IMR-90 (cell line): ENCODE measurements around the gene ANO2. TPM values are rescaled to one million over a fixed set of nuclear protein-coding genes. Genes with fewer than 3 reads are reported as not detected.

ENCODE experiments used
- ATAC-seq: fragments of 200-7000 bp; cut with Tn5 transposase; 2 replicates; pipeline ENCODE4 v1.9.1; 2020; ENCODE audit warnings: low read depth, mild to moderate bottlenecking, moderate library complexity
- BruUV-seq: library from RNA; stranded (reverse); fragments of 400-500 nt; replicated peaks from 2 replicates; lab custom pipeline; 2021; lab: Mats Ljungman, UMichigan
- CTCF ChIA-PET: fragments of 300-600 bp; formaldehyde crosslinking; extraction: SDS; loops from one replicate; lab custom pipeline; 2021; ENCODE audit warnings: antibody characterized with exemption; lab: Yijun Ruan, JAX
- POLR2A ChIA-PET: fragments of 300-600 bp; sonication (Branson Sonifier 250); formaldehyde crosslinking; loops from one replicate; lab custom pipeline; 2022; ENCODE audit warnings: antibody characterized with exemption; ENCODE audit not compliant: unreplicated experiment; lab: Charles Lee
- DNase-seq: peaks from one replicate; pipeline ENCODE4 v3.0.0; 2013
- H2AFZ ChIP-seq: replicated peaks from 2 replicates; pipeline ENCODE3; 2013; ENCODE audit warnings: low read length, mild to moderate bottlenecking; ENCODE audit not compliant: poor library complexity
- H2AK5ac ChIP-seq: 2 replicates; pipeline ENCODE4 v1.6.1; 2013; ENCODE audit warnings: low read depth, low read length, inconsistent platforms
- H2AK9ac ChIP-seq: replicated peaks from 2 replicates; pipeline ENCODE3; 2013; ENCODE audit warnings: mild to moderate bottlenecking, low read depth, low read length, moderate library complexity; ENCODE audit not compliant: poor library complexity
- H2BK120ac ChIP-seq: 2 replicates; pipeline ENCODE4 v1.6.1; 2013; ENCODE audit warnings: low read depth, low read length, inconsistent platforms
- H2BK15ac ChIP-seq: 3 replicates; pipeline ENCODE4 v1.6.1; 2013; ENCODE audit warnings: low read depth, low read length, inconsistent platforms
- H2BK20ac ChIP-seq: 2 replicates; pipeline ENCODE4 v1.6.1; 2013; ENCODE audit warnings: low read depth, mild to moderate bottlenecking, inconsistent platforms, low read length, moderate library complexity
- H2BK5ac ChIP-seq: 2 replicates; pipeline ENCODE4 v1.6.1; 2013; ENCODE audit warnings: mild to moderate bottlenecking, low read depth, low read length, inconsistent platforms; ENCODE audit not compliant: poor library complexity, severe bottlenecking
- H3K14ac ChIP-seq: replicated peaks from 2 replicates; pipeline ENCODE4 v1.6.1; 2013; ENCODE audit warnings: low read depth, low read length, inconsistent platforms
- H3K18ac ChIP-seq: 2 replicates; pipeline ENCODE4 v1.6.1; 2013; ENCODE audit warnings: low read depth, low read length, control low read depth
- H3K23ac ChIP-seq: 2 replicates; pipeline ENCODE4 v1.6.1; 2013; ENCODE audit warnings: low read depth, low read length, inconsistent platforms
- H3K27ac ChIP-seq: 2 replicates; pipeline ENCODE4 v1.5.1; 2013; ENCODE audit warnings: mild to moderate bottlenecking, control low read depth, low read length; ENCODE audit not compliant: insufficient read depth
- H3K27me3 ChIP-seq: 2 replicates; pipeline ENCODE4 v1.6.1; 2013; ENCODE audit warnings: low read length; ENCODE audit not compliant: control insufficient read depth, insufficient read depth
- H3K36me3 ChIP-seq: 2 replicates; pipeline ENCODE4 v1.6.1; 2013; ENCODE audit warnings: low read length, mixed read lengths; ENCODE audit not compliant: control insufficient read depth, insufficient read depth
- H3K4ac ChIP-seq: 2 replicates; pipeline ENCODE4 v1.6.1; 2013; ENCODE audit warnings: low read depth, low read length, inconsistent platforms
- H3K4me1 ChIP-seq: 2 replicates; pipeline ENCODE4 v1.6.1; 2013; ENCODE audit warnings: low read length, mixed read lengths; ENCODE audit not compliant: control insufficient read depth, insufficient read depth
- H3K4me2 ChIP-seq: 2 replicates; pipeline ENCODE4 v1.6.1; 2013; ENCODE audit warnings: low read depth, mild to moderate bottlenecking, control low read depth, low read length, moderate library complexity
- H3K4me3 ChIP-seq: 2 replicates; pipeline ENCODE4 v1.5.1; 2013; ENCODE audit warnings: low read depth, mild to moderate bottlenecking, control low read depth, low read length, moderate library complexity; ENCODE audit not compliant: insufficient read depth
- H3K56ac ChIP-seq: 2 replicates; pipeline ENCODE4 v1.6.1; 2013; ENCODE audit warnings: low read length, inconsistent platforms; ENCODE audit not compliant: insufficient read depth; ENCODE audit errors: extremely low read depth
- H3K79me1 ChIP-seq, 2 experiments: 2 replicates each; pipeline ENCODE4 v1.6.1; 2013; ENCODE audit warnings: low read length in 2 of 2, inconsistent platforms in 1 of 2, low read depth in 1 of 2
- H3K9ac ChIP-seq: 2 replicates; pipeline ENCODE4 v1.6.1; 2013; ENCODE audit warnings: low read depth, low read length, control low read depth
- H3K9me1 ChIP-seq: 2 replicates; pipeline ENCODE4 v1.6.1; 2013; ENCODE audit warnings: low read length, inconsistent platforms; ENCODE audit not compliant: insufficient read depth
- H3K9me3 ChIP-seq: 2 replicates; pipeline ENCODE4 v1.6.1; 2013; ENCODE audit warnings: low read length; ENCODE audit not compliant: control insufficient read depth, insufficient read depth
- H4K20me1 ChIP-seq: 2 replicates; pipeline ENCODE4 v1.6.1; 2013; ENCODE audit warnings: low read length, inconsistent platforms; ENCODE audit not compliant: insufficient read depth
- H4K5ac ChIP-seq: 2 replicates; pipeline ENCODE4 v1.6.1; 2013; ENCODE audit warnings: mild to moderate bottlenecking, low read depth, low read length, control low read depth
- H4K8ac ChIP-seq, 2 experiments: 2 replicates each; pipeline ENCODE4 v1.6.1; 2013; ENCODE audit warnings: low read depth in 2 of 2, low read length in 2 of 2, control low read depth in 1 of 2, inconsistent platforms in 1 of 2
- H4K91ac ChIP-seq: 2 replicates; pipeline ENCODE4 v1.6.1; 2013; ENCODE audit warnings: low read depth, low read length, inconsistent platforms; ENCODE audit not compliant: insufficient read depth
- RCOR1 ChIP-seq: IDR thresholded peaks from 2 replicates; pipeline ENCODE4 v1.6.1; 2012; ENCODE audit warnings: mild to moderate bottlenecking, low read length, improper control_type of control experiment; ENCODE audit not compliant: insufficient replicate concordance
- WGBS, 2 experiments: methylation state at CpG; one replicate each; pipeline versions ENCODE4 v1.1.5 to v1.1.7; 2013; ENCODE audit warnings: missing lambda C conversion rate in 2 of 2; ENCODE audit not compliant: insufficient read length in 1 of 2; ENCODE audit errors: extremely low coverage in 2 of 2; 5-methylcytosine and 5-hydroxymethylcytosine counted together
- dilution Hi-C: fragments of 300-500 bp; cut with HindIII; formaldehyde crosslinking; loops from one replicate; pipeline ENCODE4 v1.14.3; 2018; ENCODE audit warnings: low sequenced_read_pairs; ENCODE audit not compliant: unreplicated experiment
- in situ Hi-C: fragments of 300-500 bp; cut with MboI; formaldehyde crosslinking; loops from 3 replicates; pipeline ENCODE4 v1.14.3; 2019; ENCODE audit warnings: low sequenced_read_pairs, inconsistent platforms, mixed read lengths
- intact Hi-C: fragments of 100-400 bp; cut with micrococcal nuclease; formaldehyde crosslinking; loops from 2 replicates; pipeline ENCODE4 v1.10.0; 2022
- polyA plus RNA-seq, 3 experiments: library from polyadenylated mRNA; depleted of rRNA; stranded (reverse); fragments of >200 nt; gene quantifications; 2 replicates each; pipeline ENCODE4 v1.2.3, GENCODE V29; 2012; ENCODE audit warnings: low replicate concordance in 1 of 3
- total RNA-seq: library from RNA; depleted of rRNA; stranded (reverse); fragments of >200 nt; gene quantifications from 2 replicates; pipeline ENCODE4 v1.2.3, GENCODE V29; 2012

ANO2 gene
- total and polyA plus RNA-seq, 2 of the 4 experiments (the other 2 are of a cell fraction), result 0.22 TPM; not detected in 1

GRCh38 chr12:5771756-5772155 lies 173.3 kb downstream of the ANO2 start:
- no peak overlapping the region for H3K9ac ChIP-seq
- H2BK15ac ChIP-seq, result no peak overlapping the region
- ChIA-PET CTCF (no interaction called here), POLR2A (no interaction called here)
- H3K4ac ChIP-seq, result no peak overlapping the region
- no peaks in the 10 kb centered on the region for H3K79me1 ChIP-seq
- no peak overlapping the region for H3K56ac ChIP-seq
- ATAC-seq (no peak), DNase-seq (no peak)
- H4K5ac ChIP-seq, result no peak overlapping the region
- no peak overlapping the region for H3K14ac ChIP-seq
- H3K27me3 ChIP-seq, result peaks cover 31% of the 10 kb centered on the region
- H4K91ac ChIP-seq, result no peak overlapping the region
- no peaks in the 10 kb centered on the region for H3K36me3 ChIP-seq
- no CpG with 5 or more reads among the region's 1 CpG for WGBS, 2 experiments
- no peak overlapping the region for H3K23ac ChIP-seq
- no peak for TF ChIP-seq RCOR1
- in situ Hi-C loops, result no loop called here
- no peak overlapping the region for H2BK120ac ChIP-seq
- no peak overlapping the region for H2AK9ac ChIP-seq
- no peaks in the 10 kb centered on the region for H3K4me1 ChIP-seq
- H4K20me1 ChIP-seq, result no peaks in the 10 kb centered on the region
- H2AK5ac ChIP-seq, result no peak overlapping the region
- H3K27ac ChIP-seq, result no peak overlapping the region
- no peak overlapping the region for H2BK5ac ChIP-seq
- no peak overlapping the region for H2AFZ ChIP-seq
- no peak overlapping the region for H3K4me2 ChIP-seq
- no peaks in the 10 kb centered on the region for H3K9me3 ChIP-seq
- H4K8ac ChIP-seq, result no peak overlapping the region
- H2BK20ac ChIP-seq, result no peak overlapping the region
- dilution Hi-C loops, result no loop called here
- BruUV-seq, result no TSS peak
- intact Hi-C loops, result no loop called here
- no peak overlapping the region for H3K4me3 ChIP-seq
- H3K18ac ChIP-seq, result no peak overlapping the region
- H3K9me1 ChIP-seq, result no peaks in the 10 kb centered on the region
